ENCODE results near the gene WEE1.

DNA sequence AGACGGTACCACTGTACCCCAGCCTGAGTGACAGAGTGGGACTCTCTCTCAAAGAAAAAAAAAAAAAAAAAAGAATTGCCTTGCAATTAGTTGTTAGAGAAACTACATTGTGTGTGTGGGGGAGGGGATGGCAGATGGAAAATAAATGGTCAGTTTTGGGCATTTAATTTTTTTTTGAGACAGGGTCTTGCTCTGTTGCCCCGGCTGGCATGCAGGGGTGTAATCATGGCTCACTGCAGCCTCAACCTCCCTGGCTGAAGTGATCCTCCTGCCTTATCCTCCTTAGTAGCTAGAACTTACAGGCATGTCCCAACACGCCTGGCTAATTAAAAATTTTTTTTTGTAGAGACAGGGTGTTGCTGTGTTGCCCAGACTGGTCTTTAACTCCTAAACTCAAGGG lies 36.4 kb downstream of the WEE1 start:
- TF ChIP-seq, protein P1, sequence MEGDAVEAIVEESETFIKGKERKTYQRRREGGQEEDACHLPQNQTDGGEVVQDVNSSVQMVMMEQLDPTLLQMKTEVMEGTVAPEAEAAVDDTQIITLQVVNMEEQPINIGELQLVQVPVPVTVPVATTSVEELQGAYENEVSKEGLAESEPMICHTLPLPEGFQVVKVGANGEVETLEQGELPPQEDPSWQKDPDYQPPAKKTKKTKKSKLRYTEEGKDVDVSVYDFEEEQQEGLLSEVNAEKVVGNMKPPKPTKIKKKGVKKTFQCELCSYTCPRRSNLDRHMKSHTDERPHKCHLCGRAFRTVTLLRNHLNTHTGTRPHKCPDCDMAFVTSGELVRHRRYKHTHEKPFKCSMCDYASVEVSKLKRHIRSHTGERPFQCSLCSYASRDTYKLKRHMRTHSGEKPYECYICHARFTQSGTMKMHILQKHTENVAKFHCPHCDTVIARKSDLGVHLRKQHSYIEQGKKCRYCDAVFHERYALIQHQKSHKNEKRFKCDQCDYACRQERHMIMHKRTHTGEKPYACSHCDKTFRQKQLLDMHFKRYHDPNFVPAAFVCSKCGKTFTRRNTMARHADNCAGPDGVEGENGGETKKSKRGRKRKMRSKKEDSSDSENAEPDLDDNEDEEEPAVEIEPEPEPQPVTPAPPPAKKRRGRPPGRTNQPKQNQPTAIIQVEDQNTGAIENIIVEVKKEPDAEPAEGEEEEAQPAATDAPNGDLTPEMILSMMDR (IDR thresholded peaks at IDR 0.05; ENCODE audit: low read depth, low read length): no peak
- no peak for TF ChIP-seq POLR2A (IDR thresholded peaks at IDR 0.05; ENCODE audit: extremely low read depth, insufficient read length)
